Keratinocyte (primary cell): ENCODE results near the gene SMPD1. TPM values are rescaled to one million over a fixed set of nuclear protein-coding genes. Genes with fewer than 3 reads are reported as not detected.

ENCODE experiments used
- DNase-seq: peaks from one replicate; pipeline ENCODE4 v3.0.0-alpha.2; 2011; ENCODE audit warnings: low read depth, missing footprints, low spot score
- FAIRE-seq: peaks from 2 replicates; lab custom pipeline; 2011; peaks lifted over from hg19 to GRCh38; lab: Jason Lieb, UNC
- H2AFZ ChIP-seq: 2 replicates; pipeline ENCODE4 v1.6.0; 2012; ENCODE audit warnings: low read length, control low read depth, inconsistent platforms; ENCODE audit not compliant: control insufficient read depth
- H3K27ac ChIP-seq: 2 replicates; pipeline ENCODE4 v1.5.1; 2011; ENCODE audit warnings: low read length; ENCODE audit not compliant: control insufficient read depth, insufficient read depth
- H3K27me3 ChIP-seq: 3 replicates; pipeline ENCODE4 v1.6.0; 2011; ENCODE audit warnings: low read length; ENCODE audit not compliant: control insufficient read depth, insufficient read depth; ENCODE audit errors: extremely low read depth
- H3K36me3 ChIP-seq, 2 experiments: 2 replicates in 1 of 2; 3 replicates in 1 of 2; pipeline ENCODE4 v1.5.1; 2011; ENCODE audit warnings: low read length in 2 of 2, mild to moderate bottlenecking in 1 of 2; ENCODE audit not compliant: control insufficient read depth in 2 of 2, insufficient read depth in 2 of 2; ENCODE audit errors: extremely low read depth in 1 of 2
- H3K4me1 ChIP-seq: 3 replicates; pipeline ENCODE4 v1.5.1; 2011; ENCODE audit warnings: low read length; ENCODE audit not compliant: control insufficient read depth, insufficient read depth; ENCODE audit errors: extremely low read depth
- H3K4me2 ChIP-seq: 3 replicates; pipeline ENCODE4 v1.6.0; 2011; ENCODE audit warnings: low read depth, low read length; ENCODE audit not compliant: control insufficient read depth, insufficient read depth; ENCODE audit errors: extremely low read depth
- H3K4me3 ChIP-seq, 3 experiments: fragments of 200-600 bp in 1 of 3; sonication (generic) in 1 of 3; 2 replicates in 2 of 3; 3 replicates in 1 of 3; pipeline ENCODE4 v1.5.1; 2011 to 2016; ENCODE audit warnings: low read length in 3 of 3, mild to moderate bottlenecking in 3 of 3, control low read depth in 2 of 3, inconsistent platforms in 1 of 3, low read depth in 1 of 3, mixed read lengths in 1 of 3, mixed run types in 1 of 3, moderate library complexity in 1 of 3; ENCODE audit not compliant: control insufficient read depth in 2 of 3, insufficient read depth in 2 of 3; ENCODE audit errors: extremely low read depth in 1 of 3
- H3K79me2 ChIP-seq: 2 replicates; pipeline ENCODE4 v1.6.0; 2012; ENCODE audit warnings: low read length; ENCODE audit not compliant: control insufficient read depth, insufficient read depth
- H3K9ac ChIP-seq: 3 replicates; pipeline ENCODE4 v1.6.0; 2011; ENCODE audit warnings: low read length; ENCODE audit not compliant: control insufficient read depth, insufficient read depth; ENCODE audit errors: extremely low read depth
- H3K9me1 ChIP-seq: 3 replicates; pipeline ENCODE4 v1.6.0; 2011; ENCODE audit warnings: low read length; ENCODE audit not compliant: control insufficient read depth, insufficient read depth; ENCODE audit errors: extremely low read depth
- H3K9me3 ChIP-seq: 2 replicates; pipeline ENCODE4 v1.5.1; 2012; ENCODE audit warnings: low read depth, low read length; ENCODE audit not compliant: control insufficient read depth
- H4K20me1 ChIP-seq: 3 replicates; pipeline ENCODE4 v1.6.0; 2011; ENCODE audit warnings: low read length; ENCODE audit not compliant: control insufficient read depth, insufficient read depth; ENCODE audit errors: extremely low read depth
- CTCF ChIP-seq, 3 experiments: IDR thresholded peaks in 1 of 3; conservative IDR thresholded peaks in 1 of 3; optimal IDR thresholded peaks in 1 of 3; 2 replicates in 2 of 3; 3 replicates in 1 of 3; pipeline versions ENCODE3 to v1.5.1; 2011; ENCODE audit warnings: low read length in 3 of 3, mild to moderate bottlenecking in 3 of 3, moderate library complexity in 2 of 3, control low read depth in 1 of 3, inconsistent platforms in 1 of 3; ENCODE audit not compliant: insufficient read depth in 2 of 3; ENCODE audit errors: extremely low read depth in 1 of 3
- EZH2 ChIP-seq: IDR thresholded peaks from one replicate; pipeline ENCODE4 v1.6.1; 2012; ENCODE audit warnings: inconsistent platforms, mild to moderate bottlenecking, low read length, moderate library complexity
- dilution Hi-C: fragments of 300-500 bp; cut with MboI; formaldehyde crosslinking; loops from one replicate; pipeline ENCODE4 v1.7.0; 2020; ENCODE audit warnings: low sequenced_read_pairs; ENCODE audit not compliant: extremely low pct_ligation_motif_present
- polyA plus RNA-seq, 5 experiments: library from polyadenylated mRNA; depleted of rRNA in 3 of 5; stranded (reverse) in 3 of 5; stranded (forward) in 1 of 5; unstranded in 1 of 5; fragments of >200 nt; gene quantifications; 1 replicate in 1 of 5; 2 replicates in 3 of 5; 3 replicates in 1 of 5; pipeline versions ENCODE4 v1.2.1 to v1.2.3, GENCODE V29; 2011 to 2012; ENCODE audit warnings: missing spikeins in 2 of 5, low read depth in 1 of 5, low replicate concordance in 1 of 5

SMPD1 gene
- polyA plus RNA-seq, 1 donor (not counting 4 experiments of a cell fraction or from before 2014, with no cell fraction given) = 8.0 TPM

GRCh38 chr11:6419009-6419631 is 28.8 kb downstream of the SMPD1 start, which contains the start of gene APBB1:
TSS of gene APBB1 (minus strand) at chr11:6419094. CDS start at chr11:6411347, 7,747 bp downstream.
- no peaks in the 10 kb centered on the region for H3K9me3 ChIP-seq
- H3K36me3 ChIP-seq = no peaks in the 10 kb centered on the region
- H3K9me1 ChIP-seq = no peaks in the 10 kb centered on the region
- H3K9ac ChIP-seq = peak within 1 kb of the TSS; percentile 56
- H3K4me3 ChIP-seq = peak within 1 kb of the TSS; percentile 56 to 74 (median 68)
- FAIRE-seq (no peak), DNase-seq (no peak)
- H3K27ac ChIP-seq = no peak within 1 kb of the TSS
- dilution Hi-C loops = no loop called here
- peak within 1 kb of the TSS; percentile 75 for H2AFZ ChIP-seq
- no peaks in the 10 kb centered on the region for H3K79me2 ChIP-seq
- peaks cover 16% of the 10 kb centered on the region for H3K27me3 ChIP-seq
- H3K4me1 ChIP-seq = peaks cover 7% of the 10 kb centered on the region
- H4K20me1 ChIP-seq = no peaks in the 10 kb centered on the region
- TF ChIP-seq CTCF (optimal IDR thresholded peaks at IDR 0.05 in 1 of 3, IDR thresholded peaks at IDR 0.05 in 1 of 3, conservative IDR thresholded peaks at IDR 0.05 in 1 of 3; ENCODE audit: extremely low read depth in 1 of 3, insufficient read depth in 2 of 3, low read length in 3 of 3) = peak in 1 of 3 experiments; percentile 34
- TF ChIP-seq EZH2 = no peak
- peak within 1 kb of the TSS; percentile 90 for H3K4me2 ChIP-seq

- no peaks in the 10 kb centered on the region for H4K20me1 ChIP-seq
- peaks cover 7% of the 10 kb centered on the region for H3K4me1 ChIP-seq
- no peak overlapping the region for H3K4me2 ChIP-seq
- H3K27ac ChIP-seq = no peak overlapping the region
- H3K9ac ChIP-seq = no peak overlapping the region
- H3K9me3 ChIP-seq = no peaks in the 10 kb centered on the region
- H3K27me3 ChIP-seq = peaks cover 16% of the 10 kb centered on the region
- H2AFZ ChIP-seq = no peak overlapping the region
- FAIRE-seq (no peak), DNase-seq (no peak)
- dilution Hi-C loops = no loop called here
- no peaks in the 10 kb centered on the region for H3K9me1 ChIP-seq
- no peaks in the 10 kb centered on the region for H3K36me3 ChIP-seq
- no peaks in the 10 kb centered on the region for H3K79me2 ChIP-seq
- no peak overlapping the region for H3K4me3 ChIP-seq
- TF ChIP-seq EZH2 (no peak), CTCF (optimal IDR thresholded peaks at IDR 0.05 in 1 of 3, IDR thresholded peaks at IDR 0.05 in 1 of 3, conservative IDR thresholded peaks at IDR 0.05 in 1 of 3; ENCODE audit: extremely low read depth in 1 of 3, insufficient read depth in 2 of 3, low read length in 3 of 3) (no peak)
Measured at GRCh38 chr11:6420677-6421076, 30.4 kb downstream of the SMPD1 start.
